Neural progenitor cell (in vitro differentiated cells): ENCODE data around the gene DGLUCY.

Experiments
- EZH2 ChIP-seq: fragments of 200-600 bp; sonication (generic); IDR thresholded peaks from 2 replicates; pipeline ENCODE4 v1.6.1; 2017; ENCODE audit warnings: antibody characterized with exemption, mild to moderate bottlenecking, moderate library complexity
- TF ChIP-seq, protein P1 (sequence below): fragments of 200-600 bp; sonication (generic); IDR thresholded peaks from 2 replicates; pipeline ENCODE4 v1.5.1; 2017; ENCODE audit warnings: antibody characterized with exemption, mild to moderate bottlenecking

DNA sequence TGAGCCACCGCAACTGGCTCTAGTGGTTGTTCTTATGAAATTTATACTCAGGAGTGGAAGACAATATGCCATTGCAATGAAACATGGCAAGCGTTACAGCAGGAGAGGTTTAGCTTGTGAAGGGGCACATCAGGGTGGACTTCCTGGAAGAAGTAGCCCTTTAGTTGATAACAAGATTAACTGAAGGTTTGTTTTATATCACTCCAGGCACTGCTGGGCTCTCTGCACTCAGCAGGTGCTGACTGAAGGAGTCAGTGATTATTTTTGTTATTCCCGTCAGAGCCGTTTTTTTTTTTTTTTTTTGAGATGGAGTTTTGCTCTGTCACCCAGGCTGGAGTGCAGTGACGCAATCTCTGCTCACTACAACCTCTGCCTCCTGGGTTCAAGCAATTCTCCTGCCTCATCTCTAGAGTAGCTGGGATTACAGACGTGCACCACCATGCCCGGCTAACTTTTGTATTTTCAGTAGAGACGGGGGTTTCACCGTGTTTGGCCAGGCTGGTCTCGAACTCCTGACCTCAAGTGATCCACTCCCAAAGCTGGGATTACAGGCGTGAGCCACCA is 148.2 kb downstream of the DGLUCY start:
- TF ChIP-seq, protein P1, sequence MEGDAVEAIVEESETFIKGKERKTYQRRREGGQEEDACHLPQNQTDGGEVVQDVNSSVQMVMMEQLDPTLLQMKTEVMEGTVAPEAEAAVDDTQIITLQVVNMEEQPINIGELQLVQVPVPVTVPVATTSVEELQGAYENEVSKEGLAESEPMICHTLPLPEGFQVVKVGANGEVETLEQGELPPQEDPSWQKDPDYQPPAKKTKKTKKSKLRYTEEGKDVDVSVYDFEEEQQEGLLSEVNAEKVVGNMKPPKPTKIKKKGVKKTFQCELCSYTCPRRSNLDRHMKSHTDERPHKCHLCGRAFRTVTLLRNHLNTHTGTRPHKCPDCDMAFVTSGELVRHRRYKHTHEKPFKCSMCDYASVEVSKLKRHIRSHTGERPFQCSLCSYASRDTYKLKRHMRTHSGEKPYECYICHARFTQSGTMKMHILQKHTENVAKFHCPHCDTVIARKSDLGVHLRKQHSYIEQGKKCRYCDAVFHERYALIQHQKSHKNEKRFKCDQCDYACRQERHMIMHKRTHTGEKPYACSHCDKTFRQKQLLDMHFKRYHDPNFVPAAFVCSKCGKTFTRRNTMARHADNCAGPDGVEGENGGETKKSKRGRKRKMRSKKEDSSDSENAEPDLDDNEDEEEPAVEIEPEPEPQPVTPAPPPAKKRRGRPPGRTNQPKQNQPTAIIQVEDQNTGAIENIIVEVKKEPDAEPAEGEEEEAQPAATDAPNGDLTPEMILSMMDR = no peak
- no peak for TF ChIP-seq EZH2
